Activated naive CD8-positive, alpha-beta T cell (primary cell): ENCODE measurements around the gene MAPRE2.

ENCODE experiments used
- H3K27ac Mint-ChIP-seq: one replicate; pipeline ENCODE4 v1.8.0; 2021; ENCODE audit warnings: mixed read lengths
- H3K27me3 Mint-ChIP-seq: one replicate; pipeline ENCODE4 v1.8.0; 2021; ENCODE audit warnings: mixed read lengths
- H3K36me3 Mint-ChIP-seq: one replicate; pipeline ENCODE4 v1.8.0; 2021; ENCODE audit warnings: mixed read lengths
- H3K4me1 Mint-ChIP-seq: one replicate; pipeline ENCODE4 v1.8.0; 2021; ENCODE audit warnings: low read depth, mixed read lengths
- H3K4me3 Mint-ChIP-seq: one replicate; pipeline ENCODE4 v1.8.0; 2021; ENCODE audit warnings: mild to moderate bottlenecking, mixed read lengths
- H3K9me3 Mint-ChIP-seq: one replicate; pipeline ENCODE4 v1.8.0; 2021; ENCODE audit warnings: low read depth, mixed read lengths

Gene MAPRE2

GRCh38 chr18:35189510-35189909, 148.3 kb downstream of the MAPRE2 start:
- H3K36me3 Mint-ChIP-seq, result no peaks in the 10 kb centered on the region
- H3K27ac Mint-ChIP-seq, result no peak overlapping the region

GRCh38 chr18:35190948-35191697, 149.9 kb downstream of the MAPRE2 start:
- Mint-ChIP-seq H3K4me3 (no peak overlapping the region), H3K27ac (no peak overlapping the region), H3K9me3 (no peaks in the 10 kb centered on the region), H3K4me1 (no peaks in the 10 kb centered on the region), H3K27me3 (no peaks in the 10 kb centered on the region), H3K36me3 (no peaks in the 10 kb centered on the region)

More at GRCh38 chr18:35189510-35189909, 148.3 kb downstream of the MAPRE2 start:
- no peaks in the 10 kb centered on the region for H3K4me1 Mint-ChIP-seq
- H3K27me3 Mint-ChIP-seq, result no peaks in the 10 kb centered on the region
- H3K4me3 Mint-ChIP-seq, result no peak overlapping the region
- no peaks in the 10 kb centered on the region for H3K9me3 Mint-ChIP-seq

GRCh38 chr18:35191698-35192025, 150.4 kb downstream of the MAPRE2 start:
- Mint-ChIP-seq H3K4me1 (no peaks in the 10 kb centered on the region), H3K27ac (no peak overlapping the region), H3K4me3 (no peak overlapping the region), H3K36me3 (no peaks in the 10 kb centered on the region), H3K27me3 (no peaks in the 10 kb centered on the region), H3K9me3 (no peaks in the 10 kb centered on the region)

- Mint-ChIP-seq H3K36me3 (no peaks in the 10 kb centered on the region), H3K27ac (no peak overlapping the region), H3K9me3 (no peaks in the 10 kb centered on the region), H3K27me3 (no peaks in the 10 kb centered on the region), H3K4me1 (no peaks in the 10 kb centered on the region), H3K4me3 (no peak overlapping the region)
Observed at GRCh38 chr18:35192415-35192814, 151.2 kb downstream of the MAPRE2 start.
